SU-DHL-6 (cell line): Measurements from ENCODE around the gene AGXT.

Source experiments
- EZH2phosphoT487 ChIP-seq: fragments of 200-600 bp; sonication (generic), shearing (Covaris generic); conservative IDR thresholded peaks from 2 replicates; pipeline ENCODE4 v1.6.1; 2018; ENCODE audit warnings: mild to moderate bottlenecking, antibody characterized with exemption, low read length, moderate library complexity, mixed read lengths
- TF ChIP-seq, protein P1 (sequence below): fragments of 200-600 bp; sonication (generic); IDR thresholded peaks from one replicate; pipeline ENCODE4 v1.5.1; 2017; ENCODE audit warnings: antibody characterized with exemption, mild to moderate bottlenecking, low read length, moderate library complexity; ENCODE audit not compliant: insufficient read depth, poor library complexity, severe bottlenecking

GRCh38 chr2:240874715-240875227 is 6.1 kb downstream of the AGXT start:
- TF ChIP-seq, protein P1, sequence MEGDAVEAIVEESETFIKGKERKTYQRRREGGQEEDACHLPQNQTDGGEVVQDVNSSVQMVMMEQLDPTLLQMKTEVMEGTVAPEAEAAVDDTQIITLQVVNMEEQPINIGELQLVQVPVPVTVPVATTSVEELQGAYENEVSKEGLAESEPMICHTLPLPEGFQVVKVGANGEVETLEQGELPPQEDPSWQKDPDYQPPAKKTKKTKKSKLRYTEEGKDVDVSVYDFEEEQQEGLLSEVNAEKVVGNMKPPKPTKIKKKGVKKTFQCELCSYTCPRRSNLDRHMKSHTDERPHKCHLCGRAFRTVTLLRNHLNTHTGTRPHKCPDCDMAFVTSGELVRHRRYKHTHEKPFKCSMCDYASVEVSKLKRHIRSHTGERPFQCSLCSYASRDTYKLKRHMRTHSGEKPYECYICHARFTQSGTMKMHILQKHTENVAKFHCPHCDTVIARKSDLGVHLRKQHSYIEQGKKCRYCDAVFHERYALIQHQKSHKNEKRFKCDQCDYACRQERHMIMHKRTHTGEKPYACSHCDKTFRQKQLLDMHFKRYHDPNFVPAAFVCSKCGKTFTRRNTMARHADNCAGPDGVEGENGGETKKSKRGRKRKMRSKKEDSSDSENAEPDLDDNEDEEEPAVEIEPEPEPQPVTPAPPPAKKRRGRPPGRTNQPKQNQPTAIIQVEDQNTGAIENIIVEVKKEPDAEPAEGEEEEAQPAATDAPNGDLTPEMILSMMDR: no peak
- no peak for TF ChIP-seq EZH2phosphoT487
